PFSK-1 (cell line): ENCODE measurements around the gene PPP1R10.
A peak's percentile ranks its signal among the peaks of the same experiment; 100 is the strongest.

Experiments
- FOXP2 ChIP-seq: optimal IDR thresholded peaks from 2 replicates; pipeline ENCODE3; 2011; ENCODE audit warnings: borderline replicate concordance, control low read depth, inconsistent platforms; ENCODE audit not compliant: insufficient read depth; ENCODE audit errors: extremely low read length, extremely low read depth
- POLR2AphosphoS5 ChIP-seq: IDR thresholded peaks from 2 replicates; pipeline ENCODE4 v1.6.1; 2012; ENCODE audit warnings: low read depth, mild to moderate bottlenecking, control low read depth, low read length, moderate library complexity
- SIN3A ChIP-seq: IDR thresholded peaks from 2 replicates; pipeline ENCODE4 v1.6.1; 2012; ENCODE audit warnings: mild to moderate bottlenecking, low read length, moderate library complexity, borderline replicate concordance; ENCODE audit not compliant: insufficient read depth
- TAF1 ChIP-seq: IDR thresholded peaks from 2 replicates; pipeline ENCODE4 v1.6.1; 2012; ENCODE audit warnings: low read length, control low read depth, borderline replicate concordance; ENCODE audit not compliant: insufficient read depth
- TF ChIP-seq, protein P1 (sequence below), 2 experiments: IDR thresholded peaks; 2 replicates each; pipeline versions ENCODE4 v1.6.1 to v1.8.0; 2011 to 2012; ENCODE audit warnings: low read depth in 2 of 2, low read length in 2 of 2, control low read depth in 1 of 2, inconsistent platforms in 1 of 2, mild to moderate bottlenecking in 1 of 2, moderate library complexity in 1 of 2; ENCODE audit not compliant: insufficient read depth in 1 of 2

Gene PPP1R10

DNA sequence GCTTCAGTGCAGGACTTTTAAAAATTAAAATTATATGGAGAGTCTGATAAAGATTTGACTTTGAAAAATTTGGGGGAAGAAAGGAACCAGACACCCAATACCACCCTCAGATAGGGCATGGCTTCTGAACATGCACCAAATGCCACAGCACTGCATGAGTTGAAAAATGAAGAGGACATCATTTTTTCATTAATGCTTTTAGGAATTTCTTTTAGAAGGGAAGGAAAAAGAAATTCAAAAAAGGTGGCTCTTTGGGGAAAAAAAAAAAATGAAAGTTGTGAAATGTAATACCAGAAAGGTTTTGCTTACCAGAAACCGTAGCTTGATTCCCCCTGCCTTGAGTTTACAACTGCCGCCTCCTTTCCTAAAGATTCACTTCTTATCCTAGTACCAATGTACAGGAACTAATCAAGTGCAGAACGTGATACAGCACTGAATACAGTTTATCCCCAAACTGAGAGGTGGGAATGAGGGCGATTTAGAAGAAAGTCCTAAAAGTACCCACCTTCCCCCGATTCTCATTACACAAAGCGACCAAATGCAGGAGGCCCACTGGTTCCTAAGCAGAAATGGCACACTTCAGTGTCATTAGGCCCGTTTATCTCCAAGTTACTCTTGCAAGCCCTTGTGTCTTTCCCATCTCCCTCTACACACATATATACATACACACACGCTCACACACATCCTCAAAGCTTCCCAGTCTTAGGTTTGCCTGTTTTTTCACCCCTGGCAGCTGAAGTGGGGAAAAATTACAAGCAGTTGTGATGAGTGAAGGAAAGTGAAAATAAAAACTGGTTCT, 2.8 kb downstream of the PPP1R10 start:
- TF ChIP-seq SIN3A (no peak), POLR2AphosphoS5 (peak; percentile 6; the same call in 1 of the 2 replicates)

GRCh38 chr6:30613251-30614043, 3.6 kb downstream of the PPP1R10 start:
- no peak; the same call in none of the 2 replicates for TF ChIP-seq POLR2AphosphoS5
- no peak for TF ChIP-seq SIN3A
- peak; percentile 11; the same call in 1 of the 2 replicates for TF ChIP-seq TAF1

DNA sequence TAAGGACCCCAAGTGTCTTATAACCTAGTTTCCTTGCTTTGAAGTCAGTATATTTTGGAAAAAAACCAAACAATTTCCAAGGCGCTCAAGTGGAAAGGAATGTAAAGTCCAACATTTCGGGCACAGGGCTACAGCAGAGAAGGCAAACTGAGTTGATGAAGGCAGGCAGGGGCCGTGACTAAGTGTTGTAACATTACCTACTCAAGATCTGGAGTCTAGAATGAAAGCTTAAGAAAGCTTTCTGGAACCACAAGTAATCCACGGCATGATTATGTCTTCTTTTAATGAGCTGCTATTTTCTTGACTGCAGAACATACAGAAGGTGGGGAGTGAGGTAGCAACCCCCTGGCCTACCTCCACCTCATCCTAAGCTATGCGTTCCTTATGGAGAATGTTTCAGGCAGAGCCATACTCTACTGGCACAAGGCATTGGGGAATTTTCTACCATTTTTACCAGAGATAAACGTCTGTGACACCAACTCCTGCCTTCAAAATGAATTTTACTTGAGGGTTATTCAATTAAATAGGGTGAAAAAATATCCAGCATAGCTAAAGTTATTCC, 4.3 kb downstream of the PPP1R10 start:
- TF ChIP-seq SIN3A (no peak), TAF1 (no peak), POLR2AphosphoS5 (peak; percentile 82)

DNA sequence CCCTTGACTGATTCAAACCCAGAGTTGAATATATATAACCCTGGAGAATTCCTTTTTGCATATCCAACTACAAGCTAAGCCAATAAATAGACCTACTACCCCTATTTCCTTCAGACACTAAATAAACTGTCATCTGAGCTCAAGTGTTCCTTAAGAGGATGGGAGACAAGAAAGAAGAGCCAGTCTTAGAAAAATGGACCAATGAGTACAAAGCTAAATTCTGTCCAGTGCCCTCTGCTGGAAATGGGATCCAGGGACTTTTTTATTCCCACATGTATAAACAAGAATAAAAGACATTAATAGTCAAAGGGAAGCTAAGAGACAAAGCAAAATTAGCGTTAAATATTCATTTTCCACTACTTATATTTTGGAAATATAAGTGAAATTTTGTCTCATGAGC, 4.8 kb downstream of the PPP1R10 start:
- TF ChIP-seq SIN3A (no peak), FOXP2 (no peak), POLR2AphosphoS5 (no peak), TAF1 (no peak)
- TF ChIP-seq, protein P1, sequence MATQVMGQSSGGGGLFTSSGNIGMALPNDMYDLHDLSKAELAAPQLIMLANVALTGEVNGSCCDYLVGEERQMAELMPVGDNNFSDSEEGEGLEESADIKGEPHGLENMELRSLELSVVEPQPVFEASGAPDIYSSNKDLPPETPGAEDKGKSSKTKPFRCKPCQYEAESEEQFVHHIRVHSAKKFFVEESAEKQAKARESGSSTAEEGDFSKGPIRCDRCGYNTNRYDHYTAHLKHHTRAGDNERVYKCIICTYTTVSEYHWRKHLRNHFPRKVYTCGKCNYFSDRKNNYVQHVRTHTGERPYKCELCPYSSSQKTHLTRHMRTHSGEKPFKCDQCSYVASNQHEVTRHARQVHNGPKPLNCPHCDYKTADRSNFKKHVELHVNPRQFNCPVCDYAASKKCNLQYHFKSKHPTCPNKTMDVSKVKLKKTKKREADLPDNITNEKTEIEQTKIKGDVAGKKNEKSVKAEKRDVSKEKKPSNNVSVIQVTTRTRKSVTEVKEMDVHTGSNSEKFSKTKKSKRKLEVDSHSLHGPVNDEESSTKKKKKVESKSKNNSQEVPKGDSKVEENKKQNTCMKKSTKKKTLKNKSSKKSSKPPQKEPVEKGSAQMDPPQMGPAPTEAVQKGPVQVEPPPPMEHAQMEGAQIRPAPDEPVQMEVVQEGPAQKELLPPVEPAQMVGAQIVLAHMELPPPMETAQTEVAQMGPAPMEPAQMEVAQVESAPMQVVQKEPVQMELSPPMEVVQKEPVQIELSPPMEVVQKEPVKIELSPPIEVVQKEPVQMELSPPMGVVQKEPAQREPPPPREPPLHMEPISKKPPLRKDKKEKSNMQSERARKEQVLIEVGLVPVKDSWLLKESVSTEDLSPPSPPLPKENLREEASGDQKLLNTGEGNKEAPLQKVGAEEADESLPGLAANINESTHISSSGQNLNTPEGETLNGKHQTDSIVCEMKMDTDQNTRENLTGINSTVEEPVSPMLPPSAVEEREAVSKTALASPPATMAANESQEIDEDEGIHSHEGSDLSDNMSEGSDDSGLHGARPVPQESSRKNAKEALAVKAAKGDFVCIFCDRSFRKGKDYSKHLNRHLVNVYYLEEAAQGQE (IDR thresholded peaks at IDR 0.05; ENCODE audit: insufficient read depth in 1 of 2, low read depth in 2 of 2, low read length in 2 of 2): no peak

GRCh38 chr6:30611856-30612194, 5.2 kb downstream of the PPP1R10 start:
- TF ChIP-seq, protein P1 (IDR thresholded peaks at IDR 0.05; ENCODE audit: insufficient read depth in 1 of 2, low read depth in 2 of 2, low read length in 2 of 2): no peak
- no peak for TF ChIP-seq TAF1
- no peak for TF ChIP-seq SIN3A
- TF ChIP-seq FOXP2: no peak
- TF ChIP-seq POLR2AphosphoS5: no peak

GRCh38 chr6:30611150-30611855, 5.7 kb downstream of the PPP1R10 start:
- no peak for TF ChIP-seq TAF1
- peak; percentile 4; the same call in 1 of the 2 replicates for TF ChIP-seq POLR2AphosphoS5

DNA sequence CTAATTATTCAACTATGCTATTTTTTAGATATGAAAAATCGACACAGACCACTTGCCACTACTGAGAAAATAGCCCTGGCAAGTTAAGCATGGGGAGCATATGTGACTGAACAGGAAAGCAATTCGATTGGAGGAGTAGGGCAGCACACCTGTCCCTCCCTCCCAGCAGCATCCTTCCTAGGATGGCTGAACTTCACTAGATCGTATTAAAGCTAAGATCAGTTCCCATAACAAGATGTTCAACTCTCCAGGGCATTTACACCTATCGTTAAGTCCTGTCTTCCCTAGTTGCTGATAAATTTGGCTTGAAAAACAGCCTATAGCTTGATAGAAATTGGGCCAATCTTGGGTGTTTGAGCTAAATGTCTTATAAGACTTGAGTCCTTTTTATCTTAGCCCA, 7.0 kb downstream of the PPP1R10 start:
- no peak; the same call in 1 of the 2 replicates for TF ChIP-seq POLR2AphosphoS5
- TF ChIP-seq TAF1: no peak
- TF ChIP-seq SIN3A: no peak
- TF ChIP-seq, protein P1 (IDR thresholded peaks at IDR 0.05; ENCODE audit: insufficient read depth in 1 of 2, low read depth in 2 of 2, low read length in 2 of 2): no peak
- no peak for TF ChIP-seq FOXP2
